ENCODE data around the gene PET100. TPM values are rescaled to one million over a fixed set of nuclear protein-coding genes. Genes with fewer than 3 reads are reported as not detected.

The PET100 gene
- total RNA-seq, 2 experiments from 2014 or later: 45.1 to 99.4 TPM

GRCh38 chr19:7614859-7615741 is 14.5 kb upstream of the PET100 start:
- CTCF ChIA-PET: interaction anchor here (0.6 to 1.4 kb wide), 2 partner anchors 47 to 134 kb away, joined by 3 to 4 read pairs; no protein-coding TSS in a partner anchor
- Mint-ChIP-seq H3K9me3 (ENCODE audit: low read depth) (no peaks in the 10 kb centered on the region), H3K4me1 (no peaks in the 10 kb centered on the region), H3K27ac (no peak overlapping the region), H3K36me3 (ENCODE audit: low read depth) (peaks cover 12% of the 10 kb centered on the region), H3K27me3 (no peaks in the 10 kb centered on the region), H3K4me3 (no peak overlapping the region)
- POLR2A ChIA-PET: no interaction called here
- no peak for ATAC-seq
- DNase-seq: no peak
- intact Hi-C loops (cut with DNase I, micrococcal nuclease): no loop called here

- intact Hi-C loops (cut with DNase I, micrococcal nuclease): no loop called here
- Mint-ChIP-seq H3K4me1 (no peaks in the 10 kb centered on the region), H3K27me3 (no peaks in the 10 kb centered on the region), H3K27ac (no peak overlapping the region), H3K36me3 (ENCODE audit: low read depth) (peaks cover 18% of the 10 kb centered on the region), H3K4me3 (no peak overlapping the region), H3K9me3 (ENCODE audit: low read depth) (no peaks in the 10 kb centered on the region)
- DNase-seq (no peak), ATAC-seq (no peak)
- POLR2A ChIA-PET: interaction anchor here (0.6 kb wide), 1 partner anchor 73 kb away, joined by 5 read pairs; no protein-coding TSS in a partner anchor
- CTCF ChIA-PET: no interaction called here
Measured at GRCh38 chr19:7617172-7617571, 12.4 kb upstream of the PET100 start.

GRCh38 chr19:7617735-7618134 is 11.9 kb upstream of the PET100 start:
- ATAC-seq: no peak
- no peaks in the 10 kb centered on the region for H3K9me3 Mint-ChIP-seq (ENCODE audit: low read depth)
- no peaks in the 10 kb centered on the region for H3K27me3 Mint-ChIP-seq
- no peak overlapping the region for H3K4me3 Mint-ChIP-seq
- no peak for DNase-seq
- POLR2A ChIA-PET: interaction anchor here (0.6 kb wide), 1 partner anchor 73 kb away, joined by 5 read pairs; no protein-coding TSS in a partner anchor
- H3K27ac Mint-ChIP-seq: no peak overlapping the region
- H3K36me3 Mint-ChIP-seq (ENCODE audit: low read depth): peaks cover 19% of the 10 kb centered on the region
- intact Hi-C loops (cut with DNase I, micrococcal nuclease): no loop called here
- CTCF ChIA-PET: interaction anchor here (0.6 kb wide), 1 partner anchor 214 kb away, joined by 3 read pairs; no protein-coding TSS in a partner anchor
- H3K4me1 Mint-ChIP-seq: no peaks in the 10 kb centered on the region

- ATAC-seq: no peak
- no peaks in the 10 kb centered on the region for H3K27me3 Mint-ChIP-seq
- intact Hi-C loops (cut with DNase I, micrococcal nuclease): no loop called here
- no peaks in the 10 kb centered on the region for H3K4me1 Mint-ChIP-seq
- POLR2A ChIA-PET: no interaction called here
- no peak for DNase-seq
- no peak overlapping the region for H3K4me3 Mint-ChIP-seq
- CTCF ChIA-PET: interaction anchor here (0.6 kb wide), 1 partner anchor 213 kb away, joined by 3 read pairs; no protein-coding TSS in a partner anchor
- H3K36me3 Mint-ChIP-seq (ENCODE audit: low read depth): peaks cover 25% of the 10 kb centered on the region
- no peaks in the 10 kb centered on the region for H3K9me3 Mint-ChIP-seq (ENCODE audit: low read depth)
- H3K27ac Mint-ChIP-seq: no peak overlapping the region
Measured at GRCh38 chr19:7618348-7618747, 11.2 kb upstream of the PET100 start.

- ChIA-PET POLR2A (no interaction called here), CTCF (no interaction called here)
- no peak for DNase-seq
- no peaks in the 10 kb centered on the region for H3K9me3 Mint-ChIP-seq (ENCODE audit: low read depth)
- H3K36me3 Mint-ChIP-seq (ENCODE audit: low read depth): peaks cover 25% of the 10 kb centered on the region
- no peak for ATAC-seq
- H3K27me3 Mint-ChIP-seq: no peaks in the 10 kb centered on the region
- no peaks in the 10 kb centered on the region for H3K4me1 Mint-ChIP-seq
- H3K4me3 Mint-ChIP-seq: no peak overlapping the region
- H3K27ac Mint-ChIP-seq: no peak overlapping the region
- intact Hi-C loops (cut with DNase I, micrococcal nuclease): no loop called here
Measured at GRCh38 chr19:7618771-7619510, 10.7 kb upstream of the PET100 start.

- H3K27me3 Mint-ChIP-seq: no peaks in the 10 kb centered on the region
- ChIA-PET CTCF (no interaction called here), POLR2A (no interaction called here)
- H3K27ac Mint-ChIP-seq: no peak overlapping the region
- no peak for DNase-seq
- no peaks in the 10 kb centered on the region for H3K4me1 Mint-ChIP-seq
- H3K4me3 Mint-ChIP-seq: no peak overlapping the region
- no peak for ATAC-seq
- H3K9me3 Mint-ChIP-seq (ENCODE audit: low read depth): no peaks in the 10 kb centered on the region
- intact Hi-C loops (cut with DNase I, micrococcal nuclease): no loop called here
- H3K36me3 Mint-ChIP-seq (ENCODE audit: low read depth): peaks cover 25% of the 10 kb centered on the region
Measured at GRCh38 chr19:7619671-7620441, 9.7 kb upstream of the PET100 start.

GRCh38 chr19:7620442-7621412 is 8.9 kb upstream of the PET100 start:
- ChIA-PET POLR2A (no interaction called here), CTCF (no interaction called here)
- intact Hi-C loops (cut with DNase I, micrococcal nuclease): no loop called here
- peaks cover 25% of the 10 kb centered on the region for H3K36me3 Mint-ChIP-seq (ENCODE audit: low read depth)
- DNase-seq (no peak), ATAC-seq (no peak)
- H3K4me3 Mint-ChIP-seq: no peak overlapping the region
- no peaks in the 10 kb centered on the region for H3K27me3 Mint-ChIP-seq
- no peaks in the 10 kb centered on the region for H3K4me1 Mint-ChIP-seq
- no peaks in the 10 kb centered on the region for H3K9me3 Mint-ChIP-seq (ENCODE audit: low read depth)
- H3K27ac Mint-ChIP-seq: no peak overlapping the region

GRCh38 chr19:7622933-7623685 is 6.5 kb upstream of the PET100 start:
- H3K27me3 Mint-ChIP-seq: no peaks in the 10 kb centered on the region
- ATAC-seq (peak; percentile 44), DNase-seq (peak; percentile 32)
- CTCF ChIA-PET: no interaction called here
- H3K4me3 Mint-ChIP-seq: no peak overlapping the region
- no peaks in the 10 kb centered on the region for H3K9me3 Mint-ChIP-seq (ENCODE audit: low read depth)
- peaks cover 5% of the 10 kb centered on the region for H3K4me1 Mint-ChIP-seq
- H3K27ac Mint-ChIP-seq: no peak overlapping the region
- peaks cover 27% of the 10 kb centered on the region for H3K36me3 Mint-ChIP-seq (ENCODE audit: low read depth)
- intact Hi-C loops (cut with DNase I, micrococcal nuclease): no loop called here
- POLR2A ChIA-PET: interaction anchor here (0.6 to 0.7 kb wide), 2 partner anchors 28 to 246 kb away, joined by 3 read pairs; no protein-coding TSS in a partner anchor

GRCh38 chr19:7623725-7624603 is 5.6 kb upstream of the PET100 start:
- Mint-ChIP-seq H3K27me3 (no peaks in the 10 kb centered on the region), H3K9me3 (ENCODE audit: low read depth) (no peaks in the 10 kb centered on the region), H3K27ac (no peak overlapping the region), H3K4me3 (no peak overlapping the region), H3K36me3 (ENCODE audit: low read depth) (peaks cover 23% of the 10 kb centered on the region), H3K4me1 (peaks cover 14% of the 10 kb centered on the region)
- no peak for DNase-seq
- ChIA-PET CTCF (no interaction called here), POLR2A (interaction anchor here (0.6 to 0.7 kb wide), 2 partner anchors 27 to 245 kb away, joined by 3 read pairs; no protein-coding TSS in a partner anchor)
- intact Hi-C loops (cut with DNase I, micrococcal nuclease): no loop called here
- no peak for ATAC-seq
